Vagina (tissue), 2 donors: ENCODE data around the gene HESX1. TPM values are rescaled to one million over a fixed set of nuclear protein-coding genes. Genes with fewer than 3 reads are reported as not detected.

Experiments used
- DNase-seq, 2 donors: peaks; one replicate each; pipeline ENCODE4 v3.0.0-alpha.2; 2017; ENCODE audit errors: extremely low spot score in 2 of 2
- H3K27ac ChIP-seq: fragments of 200-600 bp; sonication (generic); one replicate; pipeline ENCODE4 v1.5.1; 2019
- H3K27me3 ChIP-seq: fragments of 200-600 bp; sonication (generic); one replicate; pipeline ENCODE4 v1.5.1; 2019
- H3K36me3 ChIP-seq, 2 donors: fragments of 200-600 bp; sonication (generic); one replicate each; pipeline ENCODE4 v1.5.1; 2017 to 2019
- H3K4me1 ChIP-seq: fragments of 200-600 bp; sonication (generic); one replicate; pipeline ENCODE4 v1.5.1; 2019
- H3K4me3 ChIP-seq, 2 donors: fragments of 200-600 bp; sonication (generic); 1 replicate in 1 of 2; 2 replicates in 1 of 2; pipeline ENCODE4 v1.5.1; 2016 to 2019
- H3K9me3 ChIP-seq: fragments of 200-600 bp; sonication (generic); one replicate; pipeline ENCODE4 v1.5.1; 2019
- POLR2A ChIP-seq, 2 donors: fragments of 450-650 bp; IDR thresholded peaks; one replicate each; pipeline ENCODE4 v1.6.1; 2017; ENCODE audit warnings: antibody characterized with exemption in 2 of 2, mild to moderate bottlenecking in 2 of 2, moderate library complexity in 2 of 2
- POLR2AphosphoS5 ChIP-seq, 2 donors: sonication (generic); formaldehyde crosslinking; IDR thresholded peaks; one replicate each; pipeline ENCODE4 v1.9.0; 2017; ENCODE audit warnings: antibody characterized with exemption in 2 of 2, mild to moderate bottlenecking in 2 of 2, low read depth in 1 of 2; ENCODE audit not compliant: insufficient read depth in 1 of 2
- intact Hi-C: fragments of 100-400 bp; cut with DNase I; formaldehyde crosslinking; loops from one replicate; pipeline ENCODE4 v1.15.1; 2023
- total RNA-seq: library from RNA; depleted of rRNA; stranded (reverse); fragments of >200 nt; gene quantifications from one replicate; pipeline ENCODE4 v1.2.3, GENCODE V29; 2016
- TF ChIP-seq, protein P1 (sequence below), 3 experiments: fragments of 450-650 bp in 2 of 3; fragments of 200-600 bp in 1 of 3; sonication (generic) in 1 of 3; IDR thresholded peaks; one replicate each; pipeline ENCODE4 v1.5.1; 2017 to 2019; ENCODE audit warnings: antibody characterized with exemption in 3 of 3, mild to moderate bottlenecking in 2 of 3, moderate library complexity in 2 of 3

Gene HESX1
- total RNA-seq, 1 donor from 2014 or later = not detected

DNA sequence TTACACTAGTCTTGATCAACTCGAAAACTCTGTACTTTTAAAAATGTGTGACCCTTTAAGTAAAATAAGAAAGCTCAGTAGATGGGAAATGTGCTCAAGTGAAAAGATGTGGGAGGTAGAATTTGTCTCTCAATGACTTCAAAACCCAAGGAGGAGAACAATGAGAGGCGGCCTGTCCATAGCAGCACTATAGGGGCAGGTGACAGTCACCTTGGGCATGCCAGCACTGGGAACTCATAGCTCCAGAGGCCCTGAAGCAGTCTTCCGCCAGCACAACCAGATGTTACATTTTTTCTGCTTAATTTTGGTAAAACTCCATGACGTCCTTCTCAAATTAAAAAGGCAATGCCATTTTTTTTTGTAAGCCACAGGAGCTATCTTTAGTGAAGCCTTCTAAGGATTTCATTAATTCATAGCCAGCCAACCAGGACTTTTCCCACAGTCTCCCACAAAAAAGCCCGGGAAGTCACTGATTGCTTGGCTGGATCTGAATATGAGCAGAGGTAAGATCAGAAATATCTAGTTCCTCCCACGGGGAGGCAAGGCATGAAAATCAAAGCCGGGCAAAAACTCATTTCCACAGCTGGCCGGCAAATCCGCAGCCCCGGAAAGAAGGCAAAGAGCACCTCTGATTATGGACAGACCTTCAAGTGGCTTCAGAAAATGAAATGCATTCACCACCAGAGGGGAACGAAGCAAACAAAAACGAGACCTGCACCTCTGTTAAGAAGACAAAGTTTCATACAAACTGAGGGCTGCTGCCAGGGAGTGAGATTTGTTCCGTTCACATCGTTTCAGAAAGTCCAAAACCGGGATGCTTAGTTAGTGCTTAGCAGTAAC, 45.1 kb downstream of the HESX1 start:
- intact Hi-C loops = no loop called here
- Histone ChIP-seq H3K27me3 (no peaks in the 10 kb centered on the region), H3K4me3 (no peak overlapping the region), H3K27ac (no peak overlapping the region), H3K36me3 (no peaks in the 10 kb centered on the region), H3K9me3 (no peaks in the 10 kb centered on the region), H3K4me1 (peaks cover 41% of the 10 kb centered on the region)
- no peak for DNase-seq
- TF ChIP-seq, protein P1, sequence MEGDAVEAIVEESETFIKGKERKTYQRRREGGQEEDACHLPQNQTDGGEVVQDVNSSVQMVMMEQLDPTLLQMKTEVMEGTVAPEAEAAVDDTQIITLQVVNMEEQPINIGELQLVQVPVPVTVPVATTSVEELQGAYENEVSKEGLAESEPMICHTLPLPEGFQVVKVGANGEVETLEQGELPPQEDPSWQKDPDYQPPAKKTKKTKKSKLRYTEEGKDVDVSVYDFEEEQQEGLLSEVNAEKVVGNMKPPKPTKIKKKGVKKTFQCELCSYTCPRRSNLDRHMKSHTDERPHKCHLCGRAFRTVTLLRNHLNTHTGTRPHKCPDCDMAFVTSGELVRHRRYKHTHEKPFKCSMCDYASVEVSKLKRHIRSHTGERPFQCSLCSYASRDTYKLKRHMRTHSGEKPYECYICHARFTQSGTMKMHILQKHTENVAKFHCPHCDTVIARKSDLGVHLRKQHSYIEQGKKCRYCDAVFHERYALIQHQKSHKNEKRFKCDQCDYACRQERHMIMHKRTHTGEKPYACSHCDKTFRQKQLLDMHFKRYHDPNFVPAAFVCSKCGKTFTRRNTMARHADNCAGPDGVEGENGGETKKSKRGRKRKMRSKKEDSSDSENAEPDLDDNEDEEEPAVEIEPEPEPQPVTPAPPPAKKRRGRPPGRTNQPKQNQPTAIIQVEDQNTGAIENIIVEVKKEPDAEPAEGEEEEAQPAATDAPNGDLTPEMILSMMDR (IDR thresholded peaks at IDR 0.05) = no peak
- TF ChIP-seq POLR2A (IDR thresholded peaks at IDR 0.05) = no peak
- TF ChIP-seq POLR2AphosphoS5 (IDR thresholded peaks at IDR 0.05; ENCODE audit: insufficient read depth in 1 of 2, low read depth in 1 of 2) = no peak

DNA sequence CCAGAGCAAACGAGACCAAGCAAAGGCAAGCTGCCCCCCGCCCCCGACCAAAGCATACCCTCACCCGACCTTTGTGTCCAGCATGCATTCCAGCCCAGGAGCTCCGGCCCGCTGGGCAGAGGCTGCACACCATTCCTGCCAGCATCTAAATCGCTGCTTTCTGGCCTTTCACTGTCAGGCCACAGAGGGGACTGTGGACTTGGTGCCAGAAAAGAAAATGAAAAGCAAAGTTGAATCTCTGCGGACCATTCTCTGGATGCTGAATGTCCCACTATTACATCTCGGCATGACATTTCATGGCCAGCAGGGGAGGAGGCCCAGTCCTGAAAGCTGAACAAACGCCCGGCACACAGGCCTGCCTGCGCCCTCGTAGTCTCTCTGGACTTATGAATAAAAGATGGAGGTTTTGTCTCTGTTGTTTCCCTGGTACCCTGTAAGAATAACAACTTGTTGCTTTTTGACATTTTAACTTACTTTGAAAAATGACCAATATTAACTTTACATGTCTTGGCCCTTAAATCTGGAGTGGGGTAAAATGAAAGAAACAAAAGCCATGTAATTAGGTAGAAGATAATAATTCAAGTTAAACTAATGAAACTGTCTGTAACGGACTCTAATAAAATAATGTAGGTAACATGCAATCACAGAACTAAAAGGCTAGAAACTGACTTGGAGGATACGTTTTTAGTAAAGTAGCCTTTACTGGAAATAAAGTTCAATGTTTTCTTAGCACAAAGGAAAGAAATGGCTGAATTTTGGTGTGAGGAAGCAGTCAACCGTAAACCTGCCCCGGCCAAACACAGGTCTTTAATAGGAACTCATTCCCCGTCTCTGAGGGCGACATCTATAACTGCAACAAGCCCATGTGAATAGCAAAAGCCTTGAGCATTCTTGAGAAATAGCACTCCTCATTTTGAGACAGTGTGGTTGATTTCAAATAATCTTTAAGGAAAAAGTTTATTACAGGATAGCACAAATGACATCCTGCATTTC, 47.3 kb downstream of the HESX1 start:
- Histone ChIP-seq H3K9me3 (no peaks in the 10 kb centered on the region), H3K4me1 (peaks cover 20% of the 10 kb centered on the region), H3K27ac (peak overlapping the region; percentile 46), H3K36me3 (no peaks in the 10 kb centered on the region), H3K4me3 (peak overlapping the region; percentile 1 to 36), H3K27me3 (no peaks in the 10 kb centered on the region)
- no peak for DNase-seq
- intact Hi-C loops = no loop called here
- TF ChIP-seq POLR2A (IDR thresholded peaks at IDR 0.05) = no peak
- no peak for TF ChIP-seq POLR2AphosphoS5 (IDR thresholded peaks at IDR 0.05; ENCODE audit: insufficient read depth in 1 of 2, low read depth in 1 of 2)
- TF ChIP-seq, protein P1 (IDR thresholded peaks at IDR 0.05) = no peak

DNA sequence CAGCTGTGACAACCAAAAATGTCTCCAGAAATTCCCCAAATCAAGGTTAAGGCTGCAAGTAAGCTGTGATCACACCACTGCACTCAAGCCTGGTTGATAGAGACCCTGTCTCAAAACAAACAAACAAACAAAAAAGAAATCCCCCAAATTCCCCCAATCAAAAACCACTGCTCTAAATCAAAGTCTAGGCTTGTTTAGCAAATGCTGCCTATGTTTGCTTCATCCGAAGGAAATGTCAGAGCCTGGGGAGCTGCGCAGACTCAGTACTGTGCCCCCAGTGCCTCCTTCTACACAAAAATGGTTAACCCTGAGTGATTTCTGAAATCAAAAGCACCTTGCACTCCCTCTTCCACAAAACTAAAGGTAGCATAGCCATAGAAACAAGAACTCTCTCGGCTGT, 48.0 kb downstream of the HESX1 start:
- Histone ChIP-seq H3K27me3 (no peaks in the 10 kb centered on the region), H3K4me1 (peaks cover 15% of the 10 kb centered on the region), H3K9me3 (no peaks in the 10 kb centered on the region), H3K27ac (peak overlapping the region; percentile 46), H3K4me3 (peak overlapping the region; percentile 1 to 36), H3K36me3 (no peaks in the 10 kb centered on the region)
- DNase-seq = no peak
- TF ChIP-seq POLR2AphosphoS5 (IDR thresholded peaks at IDR 0.05; ENCODE audit: insufficient read depth in 1 of 2, low read depth in 1 of 2) (no peak), POLR2A (IDR thresholded peaks at IDR 0.05) (no peak)
- TF ChIP-seq, protein P1 (IDR thresholded peaks at IDR 0.05) = no peak
- intact Hi-C loops = no loop called here

DNA sequence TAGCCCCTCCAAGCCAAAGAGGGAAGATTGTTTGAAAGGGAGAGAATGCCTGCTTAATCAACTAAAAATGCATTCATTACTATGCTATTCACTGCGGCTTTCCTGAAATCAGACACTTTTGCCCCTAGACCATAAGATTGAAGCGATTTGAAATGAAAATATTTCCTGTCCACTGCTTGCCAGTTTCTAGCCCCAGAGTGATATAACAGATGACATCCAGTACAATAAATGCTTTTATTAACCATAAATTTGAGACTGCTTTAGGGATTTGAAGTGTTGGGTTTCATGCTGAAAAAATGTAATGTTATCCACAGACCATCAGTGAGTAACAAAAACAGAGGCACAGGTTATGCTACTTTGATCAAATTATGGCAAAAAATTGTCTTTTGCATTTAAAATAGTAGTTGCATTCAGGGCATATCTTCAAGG, 48.7 kb downstream of the HESX1 start:
- intact Hi-C loops = no loop called here
- no peak for DNase-seq

More for the DNA sequence above, 48.7 kb downstream of the HESX1 start:
- peaks cover 15% of the 10 kb centered on the region for H3K4me1 ChIP-seq
- no peaks in the 10 kb centered on the region for H3K36me3 ChIP-seq
- H3K27ac ChIP-seq = peak overlapping the region; percentile 33
- no peaks in the 10 kb centered on the region for H3K9me3 ChIP-seq
- TF ChIP-seq POLR2AphosphoS5 (IDR thresholded peaks at IDR 0.05; ENCODE audit: insufficient read depth in 1 of 2, low read depth in 1 of 2) (no peak), POLR2A (IDR thresholded peaks at IDR 0.05) (no peak)
- TF ChIP-seq, protein P1 (IDR thresholded peaks at IDR 0.05) = no peak
- H3K4me3 ChIP-seq = no peak overlapping the region
- H3K27me3 ChIP-seq = no peaks in the 10 kb centered on the region
